Fibroblast of skin of left biceps (primary cell): ENCODE measurements around the gene TIMM23.
"Not testable (repeated sequence)": the region's sequence is repeated elsewhere in the genome, so short reads cannot be mapped to it uniquely, and the experiment has no call there.

Experiments
- DNase-seq, 2 experiments: peaks; one replicate each; pipeline ENCODE4 v3.0.0-alpha.2; 2013; ENCODE audit warnings: low read depth in 2 of 2

TIMM23 gene

GRCh38 chr10:46022978-46023702 is 50.9 kb downstream of the TIMM23 start:
- peak in 1 of 2 experiments; percentile 43 for DNase-seq

- no peak for DNase-seq
Measured at GRCh38 chr10:46024948-46025347, 52.7 kb downstream of the TIMM23 start.

- DNase-seq = no peak
Measured at GRCh38 chr10:46025406-46025805, 53.1 kb downstream of the TIMM23 start.

DNA sequence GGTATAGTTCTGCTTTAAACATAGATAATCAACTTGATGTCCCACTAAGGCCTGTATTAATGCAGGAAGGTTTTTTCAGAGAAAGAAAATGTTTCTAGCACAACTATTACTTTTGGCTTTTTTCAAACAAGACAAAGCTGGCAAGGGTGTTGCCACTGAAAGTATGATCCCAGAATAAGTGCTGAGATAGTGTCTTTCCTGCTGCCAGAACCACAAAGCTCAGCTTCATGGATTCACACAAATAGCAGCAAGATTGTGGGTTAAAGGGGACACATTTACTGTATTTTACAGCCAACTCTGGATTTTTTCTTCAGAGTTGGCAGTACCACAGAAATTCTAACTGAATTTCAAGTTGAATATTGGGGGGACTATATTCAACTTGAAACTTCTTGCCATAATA is 53.8 kb downstream of the TIMM23 start:
- no peak for DNase-seq

DNA sequence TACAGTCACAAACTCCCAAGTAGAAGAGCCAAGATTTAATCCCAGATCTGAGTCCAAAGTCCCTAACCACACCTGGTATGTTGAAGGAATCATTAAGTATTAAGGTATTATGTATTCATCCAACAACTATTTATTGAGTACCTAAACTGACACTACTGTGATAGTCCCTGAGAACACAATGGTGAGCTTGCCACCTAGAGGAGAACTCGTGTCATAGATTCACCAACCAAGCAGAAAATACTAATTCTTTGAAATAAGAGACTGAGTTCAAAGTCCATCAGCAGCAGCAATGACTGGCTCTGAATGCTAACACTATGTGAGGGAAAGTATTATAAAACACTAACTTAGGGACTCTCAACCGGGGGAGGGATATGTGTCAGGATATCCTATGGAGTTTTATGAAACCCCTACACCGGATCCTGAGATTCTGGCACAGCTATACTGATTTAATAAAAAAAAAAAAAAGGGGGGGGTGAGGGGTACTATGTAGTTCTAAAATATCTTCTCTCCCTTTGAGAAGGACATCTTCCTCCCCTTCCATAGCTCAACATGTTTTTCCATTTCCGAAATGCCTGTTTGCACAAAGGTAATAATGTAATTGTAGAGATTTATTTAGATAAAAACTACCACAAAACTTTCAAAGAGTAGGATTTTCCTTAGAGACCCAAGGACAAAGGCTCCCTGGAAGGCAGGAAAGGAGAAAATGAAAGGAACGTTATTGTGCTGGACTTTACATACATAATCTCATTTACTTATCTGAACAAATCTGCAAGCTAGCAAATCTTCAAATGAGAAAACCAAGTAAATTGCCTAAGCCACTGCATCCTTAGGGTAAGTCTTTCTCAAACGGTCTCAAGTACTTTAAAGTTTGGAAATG is 56.5 kb downstream of the TIMM23 start:
- DNase-seq = peak in 1 of 2 experiments; percentile 28

GRCh38 chr10:46029461-46030030 is 57.3 kb downstream of the TIMM23 start:
- DNase-seq = no peak

- peak; percentile 94 for DNase-seq
Measured at GRCh38 chr10:46030091-46030937, 58.0 kb downstream of the TIMM23 start, which contains the start of gene NCOA4. NCOA4 (minus strand) TSS chr10:46030623; CDS start chr10:46016680, 13,943 bp downstream.

DNA sequence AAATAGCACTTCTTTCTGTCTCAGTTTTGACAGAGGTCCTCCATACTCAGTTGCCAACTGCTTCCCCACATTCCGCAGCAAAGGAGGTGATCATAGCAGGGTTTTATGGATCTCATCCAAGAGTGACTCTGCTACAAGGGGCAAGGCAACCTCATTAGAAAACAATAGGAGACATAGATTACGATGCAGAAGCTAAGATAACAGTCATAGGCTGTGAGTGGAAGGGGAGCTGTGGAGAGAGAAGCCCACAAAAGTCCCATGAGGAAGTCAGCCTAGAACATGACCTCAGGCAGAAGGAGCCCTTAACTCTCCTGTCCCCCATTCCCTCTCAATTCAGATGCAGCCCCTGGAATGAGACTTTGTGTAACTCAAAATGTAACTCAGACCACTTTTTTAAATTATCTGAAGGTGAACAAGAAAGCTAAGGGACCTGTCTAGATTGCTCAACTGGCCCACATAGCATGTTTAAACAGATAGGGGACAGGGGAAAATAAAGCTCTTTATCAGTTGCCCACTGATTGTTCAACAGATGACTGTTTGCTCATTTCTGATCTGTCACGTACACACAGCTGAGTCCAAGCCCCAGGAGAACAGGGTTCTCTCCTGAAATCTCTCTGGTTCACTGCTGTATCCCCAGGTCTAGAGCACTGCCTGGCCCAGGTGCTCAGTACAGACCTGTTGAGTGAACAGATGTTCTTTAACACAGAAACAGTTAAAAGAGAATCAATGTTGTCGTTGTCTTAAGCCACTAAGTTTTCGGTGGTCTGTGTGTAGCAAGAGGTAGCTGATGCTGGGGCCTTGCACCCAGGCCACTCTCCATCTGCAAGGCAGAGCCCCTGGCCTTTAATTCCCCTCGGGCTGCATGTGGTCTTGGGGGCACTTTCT is 59.6 kb downstream of the TIMM23 start:
- no peak for DNase-seq

DNA sequence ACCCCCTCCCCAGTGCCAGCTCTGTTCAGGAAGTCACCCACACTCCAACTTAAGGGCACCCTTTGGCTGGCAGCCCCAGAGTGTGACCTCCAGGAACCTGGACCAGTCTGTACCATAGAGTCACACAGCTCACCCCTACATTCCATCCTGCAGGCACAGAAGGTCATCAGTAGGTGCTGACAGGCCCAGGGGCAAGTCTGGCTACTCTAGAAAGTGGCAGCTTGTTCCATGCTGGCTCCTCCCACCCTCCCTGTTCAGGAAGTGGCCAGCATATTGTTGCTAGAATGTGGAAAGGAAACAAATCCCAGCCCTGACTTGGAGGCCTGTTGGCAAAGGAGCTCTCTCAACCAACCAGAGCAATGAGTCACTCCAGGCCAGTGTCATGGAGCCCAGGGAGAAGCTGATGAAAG is 61.3 kb downstream of the TIMM23 start:
- DNase-seq = peak in 1 of 2 experiments; percentile 13

- no peak for DNase-seq
Measured at GRCh38 chr10:46035923-46036849, 63.9 kb downstream of the TIMM23 start.

- DNase-seq = no peak
Measured at GRCh38 chr10:46037107-46037825, 65.0 kb downstream of the TIMM23 start.

- DNase-seq = no peak
Measured at GRCh38 chr10:46040004-46040403, 67.7 kb downstream of the TIMM23 start.

DNA sequence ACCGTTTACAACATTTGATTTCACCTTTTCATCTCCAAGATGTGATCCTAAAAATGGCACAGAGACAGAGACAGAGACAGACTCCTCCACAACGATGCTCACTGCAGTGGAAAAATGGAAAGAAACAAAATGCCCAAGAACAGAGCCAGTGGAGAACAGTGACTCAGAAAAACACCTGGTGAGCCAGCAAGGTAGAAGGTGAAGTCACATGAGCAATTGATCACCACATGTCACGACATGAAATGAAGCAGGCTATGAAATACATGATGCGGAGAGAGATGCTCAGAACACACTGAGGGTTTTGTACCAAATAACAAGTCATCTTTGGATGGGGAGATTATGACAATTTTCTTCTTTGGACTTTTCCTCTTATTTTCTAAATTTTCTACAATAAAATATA is 70.2 kb downstream of the TIMM23 start:
- no peak for DNase-seq

DNA sequence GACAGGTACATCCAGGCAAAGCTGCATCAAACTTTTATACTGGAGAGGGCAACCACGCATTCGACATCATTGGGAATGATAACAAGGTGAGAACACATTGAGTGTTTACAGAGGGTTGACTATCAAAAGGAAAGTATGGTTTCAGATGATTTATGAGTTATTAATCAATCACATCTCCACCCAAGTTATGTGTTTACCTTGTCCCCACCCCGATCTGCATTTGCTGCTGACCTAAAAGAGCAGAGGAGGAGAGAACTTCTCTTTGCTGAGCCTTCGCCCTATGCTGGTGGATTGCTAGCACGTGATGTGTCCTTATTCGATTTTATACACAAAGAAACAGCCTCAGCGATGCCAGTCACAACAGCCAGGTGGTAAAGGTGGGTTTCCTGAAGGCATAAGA is 74.0 kb downstream of the TIMM23 start, which contains the start of gene MSMB:
MSMB (minus strand) TSS at position 9 of the 400 bp plus-strand sequence. CDS start 32 bp downstream, outside the sequence.
- no peak for DNase-seq

GRCh38 chr10:46048152-46048551 is 75.9 kb downstream of the TIMM23 start:
- DNase-seq = no peak

GRCh38 chr10:46049497-46049831 is 77.2 kb downstream of the TIMM23 start:
- DNase-seq = not testable (repeated sequence)

- no peak for DNase-seq
Measured at GRCh38 chr10:46050941-46051623, 78.8 kb downstream of the TIMM23 start.
